T-cell (primary cell): ENCODE data around the gene BPGM. TPM values are rescaled to one million over a fixed set of nuclear protein-coding genes. Genes with fewer than 3 reads are reported as not detected.
"Not testable (repeated sequence)": the region's sequence is repeated elsewhere in the genome, so short reads cannot be mapped to it uniquely, and the experiment has no call there.

Experiments used
- ATAC-seq, 4 experiments: fragments of 200-7000 bp in 3 of 4; fragments of 150-1000 bp in 1 of 4; cut with Tn5 transposase; replicated peaks in 1 of 4; 1 replicate in 3 of 4; 2 replicates in 1 of 4; pipeline ENCODE4 v1.10.0; 2021; ENCODE audit warnings: moderate library complexity in 3 of 4, mild to moderate bottlenecking in 2 of 4, moderate number of reproducible peaks in 1 of 4
- CTCF ChIA-PET, 2 donors: fragments of 300-600 bp; sonication (Branson Sonifier 250); formaldehyde crosslinking; loops; one replicate each; lab custom pipeline; 2022; ENCODE audit warnings: antibody characterized with exemption in 2 of 2; lab: Charles Lee
- POLR2A ChIA-PET, 2 donors: fragments of 300-600 bp; sonication (Branson Sonifier 250); formaldehyde crosslinking; loops; one replicate each; lab custom pipeline; 2022; ENCODE audit warnings: antibody characterized with exemption in 2 of 2; lab: Charles Lee
- DNase-seq, 35 experiments: peaks; one replicate each; pipeline versions ENCODE4 v3.0.0 to v3.0.0-alpha.2; 2013 to 2023
- H3K27ac ChIP-seq: one replicate; pipeline ENCODE4 v1.5.1; 2013; ENCODE audit warnings: low read length
- H3K27me3 ChIP-seq, 2 experiments: replicated peaks in 1 of 2; 1 replicate in 1 of 2; 2 replicates in 1 of 2; pipeline versions ENCODE4 v1.6.1 to v1.7.0; 2013; ENCODE audit warnings: low read length in 1 of 2, mixed read lengths in 1 of 2; ENCODE audit not compliant: control insufficient read depth in 2 of 2, insufficient read depth in 2 of 2; ENCODE audit errors: extremely low read depth in 1 of 2
- H3K36me3 ChIP-seq, 2 donors: 1 replicate in 1 of 2; 2 replicates in 1 of 2; pipeline versions ENCODE4 v1.6.1 to v1.7.0; 2013; ENCODE audit warnings: low read length in 1 of 2; ENCODE audit not compliant: control insufficient read depth in 2 of 2, insufficient read depth in 1 of 2; ENCODE audit errors: extremely low read depth in 1 of 2
- H3K4me1 ChIP-seq, 2 experiments: 1 replicate in 1 of 2; 2 replicates in 1 of 2; pipeline versions ENCODE4 v1.6.1 to v1.7.0; 2013; ENCODE audit warnings: low read length in 2 of 2, mixed read lengths in 1 of 2; ENCODE audit not compliant: insufficient read depth in 2 of 2, control insufficient read depth in 1 of 2; ENCODE audit errors: extremely low read depth in 1 of 2
- H3K4me3 ChIP-seq, 2 donors: 1 replicate in 1 of 2; 2 replicates in 1 of 2; pipeline versions ENCODE4 v1.5.1 to v1.7.0; 2013; ENCODE audit warnings: mild to moderate bottlenecking in 2 of 2, low read length in 1 of 2, moderate library complexity in 1 of 2; ENCODE audit not compliant: control insufficient read depth in 1 of 2; ENCODE audit errors: extremely low read depth in 1 of 2
- H3K9me3 ChIP-seq: 2 replicates; pipeline ENCODE4 v1.7.0; 2013
- H3K27ac Mint-ChIP-seq, 2 donors: one replicate each; pipeline ENCODE4 v1.8.0; 2020 to 2021; ENCODE audit warnings: mild to moderate bottlenecking in 2 of 2, mixed read lengths in 2 of 2
- H3K27me3 Mint-ChIP-seq, 2 donors: one replicate each; pipeline ENCODE4 v1.8.0; 2021 to 2022; ENCODE audit warnings: mixed read lengths in 2 of 2
- H3K36me3 Mint-ChIP-seq: one replicate; pipeline ENCODE4 v1.8.0; 2021; ENCODE audit warnings: mixed read lengths
- H3K4me1 Mint-ChIP-seq, 3 donors: one replicate each; pipeline ENCODE4 v1.8.0; 2020 to 2022; ENCODE audit warnings: mixed read lengths in 3 of 3, mild to moderate bottlenecking in 1 of 3
- H3K4me3 Mint-ChIP-seq, 3 donors: one replicate each; pipeline ENCODE4 v1.8.0; 2020 to 2022; ENCODE audit warnings: mild to moderate bottlenecking in 3 of 3, mixed read lengths in 3 of 3, moderate library complexity in 3 of 3
- H3K9me3 Mint-ChIP-seq, 3 donors: one replicate each; pipeline ENCODE4 v1.8.0; 2020 to 2022; ENCODE audit warnings: mixed read lengths in 3 of 3
- WGBS: methylation state at CpG from one replicate; pipeline ENCODE4 v1.1.5; 2013; ENCODE audit warnings: missing lambda C conversion rate; ENCODE audit not compliant: insufficient coverage; 5-methylcytosine and 5-hydroxymethylcytosine counted together
- total RNA-seq, 35 experiments: library from RNA in 6 of 35; stranded (reverse) in 6 of 35; fragments of 120-200 nt in 1 of 35; gene quantifications; one replicate each; pipeline versions ENCODE4 v1.2.1 to v1.2.4 and lab custom pipeline; 2013 to 2026

Gene BPGM
- total RNA-seq, 5 donors from 2014 or later (not counting 1 experiment from before 2014, with no cell fraction given): 16.4 to 20.3 (median 18.3) TPM

GRCh38 chr7:134685250-134685649 lies 38.6 kb downstream of the BPGM start:
- Mint-ChIP-seq H3K9me3 (no peaks in the 10 kb centered on the region), H3K27me3 (no peaks in the 10 kb centered on the region), H3K4me3 (no peak overlapping the region), H3K4me1 (peaks cover 0 to 4% (median 0%) of the 10 kb centered on the region in 3 donors), H3K36me3 (peaks cover 5% of the 10 kb centered on the region), H3K27ac (no peak overlapping the region)
- CTCF ChIA-PET: no interaction called here
- Histone ChIP-seq H3K27me3 (no peaks in the 10 kb centered on the region), H3K4me1 (no peaks in the 10 kb centered on the region), H3K27ac (no peak overlapping the region), H3K36me3 (no peaks in the 10 kb centered on the region), H3K4me3 (no peak overlapping the region), H3K9me3 (no peaks in the 10 kb centered on the region)
- ATAC-seq: no peak
- POLR2A ChIA-PET: interaction anchor here in 1 of 2 donors (0.6 kb wide), 1 partner anchor 272 kb away, joined by 4 read pairs; no protein-coding TSS in a partner anchor
- no CpG with 5 or more reads among the region's 2 CpGs for WGBS
- no peak for DNase-seq

DNA sequence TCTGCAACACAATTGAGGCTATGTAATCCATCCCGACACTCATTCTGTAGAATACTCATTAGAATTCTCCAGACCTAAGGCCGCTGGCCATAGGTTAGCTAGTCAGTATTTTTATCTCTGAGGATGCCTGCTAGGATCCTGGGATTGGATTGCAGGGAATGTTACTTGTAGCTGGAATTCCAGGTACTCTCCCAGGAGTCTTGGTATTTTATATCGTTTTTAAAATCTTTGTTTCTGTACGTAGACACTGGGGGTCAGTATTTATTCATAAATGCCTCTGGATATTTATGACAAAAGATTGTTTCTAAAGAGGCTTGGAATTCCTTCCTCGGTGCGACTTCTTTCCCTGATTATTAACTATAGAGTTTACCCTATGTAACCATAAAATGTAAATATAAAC lies 40.1 kb downstream of the BPGM start:
- H3K4me1 Mint-ChIP-seq: peaks cover under 1 to 11% (median 3%) of the 10 kb centered on the region in 3 donors
- no peaks in the 10 kb centered on the region for H3K9me3 Mint-ChIP-seq
- Histone ChIP-seq H3K4me3 (no peak overlapping the region), H3K9me3 (no peaks in the 10 kb centered on the region), H3K27ac (no peak overlapping the region), H3K36me3 (no peaks in the 10 kb centered on the region), H3K27me3 (peaks cover 0 to 4% of the 10 kb centered on the region in 2 experiments), H3K4me1 (no peaks in the 10 kb centered on the region)
- H3K27ac Mint-ChIP-seq: no peak overlapping the region
- POLR2A ChIA-PET: no interaction called here
- ATAC-seq (no peak), DNase-seq (no peak)
- H3K27me3 Mint-ChIP-seq: peaks cover 0 to 3% of the 10 kb centered on the region in 2 donors
- no CpG with 5 or more reads among the region's 6 CpGs for WGBS
- CTCF ChIA-PET: interaction anchor here (0.5 to 1.3 kb wide), 7 partner anchors 28 to 978 kb away, joined by 3 read pairs; no protein-coding TSS in a partner anchor
- H3K36me3 Mint-ChIP-seq: no peaks in the 10 kb centered on the region
- H3K4me3 Mint-ChIP-seq: no peak overlapping the region

GRCh38 chr7:134689550-134689949 lies 42.9 kb downstream of the BPGM start:
- WGBS: 92% methylated on average over 2 of the region's 5 CpGs
- not testable (repeated sequence) for H3K9me3 Mint-ChIP-seq, ATAC-seq, H3K36me3 ChIP-seq, H3K27ac ChIP-seq, H3K4me1 ChIP-seq, H3K27me3 ChIP-seq, H3K9me3 ChIP-seq, H3K4me3 ChIP-seq, H3K4me3 Mint-ChIP-seq, H3K27me3 Mint-ChIP-seq, DNase-seq, H3K36me3 Mint-ChIP-seq, H3K27ac Mint-ChIP-seq
- CTCF ChIA-PET: interaction anchor here (0.5 to 1.4 kb wide), 6 partner anchors 22 to 64 kb away, joined by 3 to 10 read pairs (median 4); no protein-coding TSS in a partner anchor
- H3K4me1 Mint-ChIP-seq: peaks cover 7 to 23% (median 13%) of the 10 kb centered on the region in 3 donors
- POLR2A ChIA-PET: interaction anchor here in 1 of 2 donors (0.5 kb wide), 1 partner anchor 8 kb away, joined by 10 read pairs; no protein-coding TSS in a partner anchor

- POLR2A ChIA-PET: interaction anchor here in 1 of 2 donors (0.6 kb wide), 1 partner anchor 11 kb away, joined by 3 read pairs; no protein-coding TSS in a partner anchor
- peaks cover 2 to 4% of the 10 kb centered on the region in 2 experiments for H3K4me1 ChIP-seq
- Mint-ChIP-seq H3K9me3 (no peaks in the 10 kb centered on the region), H3K36me3 (no peaks in the 10 kb centered on the region), H3K27me3 (peaks cover 0 to 4% of the 10 kb centered on the region in 2 donors), H3K27ac (no peak overlapping the region), H3K4me1 (peaks cover 7 to 23% (median 13%) of the 10 kb centered on the region in 3 donors), H3K4me3 (no peak overlapping the region)
- no peak overlapping the region for H3K4me3 ChIP-seq
- H3K9me3 ChIP-seq: no peaks in the 10 kb centered on the region
- no peak overlapping the region for H3K27ac ChIP-seq
- H3K27me3 ChIP-seq: peaks cover 0 to 4% of the 10 kb centered on the region in 2 experiments
- ATAC-seq (peak in 1 of 4 experiments; percentile 46), DNase-seq (no peak)
- CTCF ChIA-PET: interaction anchor here (0.8 to 1.4 kb wide), 4 partner anchors 21 to 63 kb away, joined by 3 to 10 read pairs (median 4); no protein-coding TSS in a partner anchor
- no peaks in the 10 kb centered on the region for H3K36me3 ChIP-seq
- WGBS: no CpG with 5 or more reads among the region's 5 CpGs
Measured at GRCh38 chr7:134690016-134690415, 43.4 kb downstream of the BPGM start.

DNA sequence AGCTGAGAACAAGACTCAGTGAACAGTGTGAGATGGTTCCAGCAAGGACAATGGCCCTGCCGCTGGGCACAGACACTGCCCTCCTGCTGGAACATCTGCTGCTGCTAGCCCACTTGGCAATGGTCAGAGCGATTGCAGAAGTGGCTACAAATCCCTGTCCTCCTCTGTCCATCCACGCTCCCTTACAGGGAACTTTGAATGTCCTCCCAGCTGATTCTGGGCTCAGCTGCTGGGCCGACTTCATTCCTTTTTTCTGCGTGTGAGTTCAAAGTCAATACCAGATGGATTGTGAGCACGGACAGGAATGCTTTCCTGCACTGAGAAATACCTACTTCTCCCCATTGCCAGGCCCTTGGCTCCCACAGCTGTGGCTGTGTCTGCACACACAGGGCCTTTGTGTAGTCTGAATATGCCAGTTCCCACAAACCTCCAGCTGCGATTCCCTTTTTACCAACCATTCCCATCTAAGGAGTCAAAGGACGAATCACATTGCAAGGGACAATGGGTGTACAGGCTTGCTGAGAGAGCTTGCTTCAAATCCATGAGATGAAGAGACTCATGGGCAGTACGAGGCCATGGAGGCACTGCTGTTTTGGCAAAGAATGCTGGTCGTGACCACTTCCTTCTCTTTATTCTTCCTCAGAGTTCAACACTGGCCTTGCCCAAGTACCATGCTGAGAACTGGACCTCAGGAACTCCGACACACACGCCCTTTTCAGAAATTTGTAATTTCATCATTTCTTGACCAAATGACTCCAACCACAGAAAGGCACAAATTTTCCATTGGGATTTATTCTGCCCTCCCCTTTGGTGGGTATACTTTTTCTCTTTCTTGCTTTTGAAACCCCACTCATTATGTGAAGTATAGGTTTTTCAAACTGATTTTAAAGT lies 44.2 kb downstream of the BPGM start:
- H3K4me3 Mint-ChIP-seq: no peak overlapping the region
- no peaks in the 10 kb centered on the region for H3K36me3 ChIP-seq
- no peak overlapping the region for H3K27ac ChIP-seq
- POLR2A ChIA-PET: interaction anchor here in 1 of 2 donors (0.6 kb wide), 1 partner anchor 10 kb away, joined by 3 read pairs; no protein-coding TSS in a partner anchor
- no peaks in the 10 kb centered on the region for H3K9me3 Mint-ChIP-seq
- peaks cover 0 to 4% of the 10 kb centered on the region in 2 donors for H3K27me3 Mint-ChIP-seq
- WGBS: 93% methylated on average over 7 of the region's 12 CpGs
- CTCF ChIA-PET: interaction anchor here (1.1 to 1.4 kb wide), 3 partner anchors 21 to 59 kb away, joined by 4 to 10 read pairs (median 4); no protein-coding TSS in a partner anchor
- no peak for DNase-seq
- no peak overlapping the region for H3K27ac Mint-ChIP-seq
- no peaks in the 10 kb centered on the region for H3K9me3 ChIP-seq
- H3K27me3 ChIP-seq: peaks cover 0 to 4% of the 10 kb centered on the region in 2 experiments
- H3K4me3 ChIP-seq: no peak overlapping the region
- H3K36me3 Mint-ChIP-seq: no peaks in the 10 kb centered on the region
- H3K4me1 Mint-ChIP-seq: peaks cover 7 to 23% (median 13%) of the 10 kb centered on the region in 3 donors
- no peak for ATAC-seq
- peaks cover 2 to 4% of the 10 kb centered on the region in 2 experiments for H3K4me1 ChIP-seq
